ENCODE data around the gene WDFY4. TPM values are rescaled to one million over a fixed set of nuclear protein-coding genes. Genes with fewer than 3 reads are reported as not detected.

The WDFY4 gene
- total and polyA plus RNA-seq, 2 donors (not counting 3 experiments of a cell fraction or from before 2014, with no cell fraction given), result 10.1 to 10.2 TPM

DNA sequence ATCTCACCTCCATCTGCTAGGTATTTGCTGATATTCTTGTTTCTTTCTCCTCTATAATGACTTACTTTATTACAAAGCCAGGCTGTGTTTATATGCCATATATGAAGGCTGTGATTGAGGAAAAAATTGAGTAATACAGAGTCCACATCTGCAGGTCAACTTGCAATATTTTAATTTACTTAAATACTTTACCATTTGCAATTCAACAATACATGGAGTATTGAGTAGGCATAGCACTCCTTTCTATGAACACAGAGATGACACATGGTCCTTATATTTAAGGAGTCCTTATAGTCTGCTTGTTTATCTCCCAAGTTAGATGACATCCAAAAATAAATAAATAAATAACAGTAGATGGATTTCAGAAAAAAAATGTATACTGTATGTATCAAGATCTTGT, 158.5 kb downstream of the WDFY4 start:
- peaks cover 0 to 5% of the 10 kb centered on the region in 2 experiments for H3K27me3 ChIP-seq (ENCODE audit: control insufficient read depth in 2 of 2, insufficient read depth in 2 of 2, low read length in 2 of 2)
- no TSS peak for BruUV-seq (replicated peaks)
- H3K9me3 ChIP-seq (replicated peaks; ENCODE audit: control insufficient read depth, insufficient read depth, low read length), result no peaks in the 10 kb centered on the region
- DNase-seq (ENCODE audit: low read depth, low spot score) (no peak), FAIRE-seq (no peak)
- TF ChIP-seq, protein P1, sequence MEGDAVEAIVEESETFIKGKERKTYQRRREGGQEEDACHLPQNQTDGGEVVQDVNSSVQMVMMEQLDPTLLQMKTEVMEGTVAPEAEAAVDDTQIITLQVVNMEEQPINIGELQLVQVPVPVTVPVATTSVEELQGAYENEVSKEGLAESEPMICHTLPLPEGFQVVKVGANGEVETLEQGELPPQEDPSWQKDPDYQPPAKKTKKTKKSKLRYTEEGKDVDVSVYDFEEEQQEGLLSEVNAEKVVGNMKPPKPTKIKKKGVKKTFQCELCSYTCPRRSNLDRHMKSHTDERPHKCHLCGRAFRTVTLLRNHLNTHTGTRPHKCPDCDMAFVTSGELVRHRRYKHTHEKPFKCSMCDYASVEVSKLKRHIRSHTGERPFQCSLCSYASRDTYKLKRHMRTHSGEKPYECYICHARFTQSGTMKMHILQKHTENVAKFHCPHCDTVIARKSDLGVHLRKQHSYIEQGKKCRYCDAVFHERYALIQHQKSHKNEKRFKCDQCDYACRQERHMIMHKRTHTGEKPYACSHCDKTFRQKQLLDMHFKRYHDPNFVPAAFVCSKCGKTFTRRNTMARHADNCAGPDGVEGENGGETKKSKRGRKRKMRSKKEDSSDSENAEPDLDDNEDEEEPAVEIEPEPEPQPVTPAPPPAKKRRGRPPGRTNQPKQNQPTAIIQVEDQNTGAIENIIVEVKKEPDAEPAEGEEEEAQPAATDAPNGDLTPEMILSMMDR (IDR thresholded peaks at IDR 0.05; ENCODE audit: extremely low read depth in 1 of 2, insufficient read depth in 1 of 2, low read depth in 1 of 2, low read length in 2 of 2), result no peak
- TF ChIP-seq POLR2AphosphoS5 (IDR thresholded peaks at IDR 0.05; ENCODE audit: insufficient read depth, low read depth, low read length), result no peak
- TF ChIP-seq MYC (IDR thresholded peaks at IDR 0.05; ENCODE audit: low read depth, low read length), result no peak
- TF ChIP-seq JUN (IDR thresholded peaks at IDR 0.05; ENCODE audit: borderline replicate concordance, insufficient read depth, insufficient read length, low read depth), result no peak
- no peaks in the 10 kb centered on the region for H3K9me1 ChIP-seq (replicated peaks; ENCODE audit: control insufficient read depth, extremely low read depth, insufficient read depth, low read length)
- H3K36me3 ChIP-seq (ENCODE audit: control insufficient read depth in 2 of 2, extremely low read depth in 1 of 2, insufficient read depth in 2 of 2, low read length in 2 of 2), result no peaks in the 10 kb centered on the region
- no peak overlapping the region for H3K4me2 ChIP-seq (ENCODE audit: insufficient read depth, low read length)
- H2AFZ ChIP-seq (ENCODE audit: low read depth, low read length), result no peak overlapping the region
- no peak overlapping the region for H3K9ac ChIP-seq (replicated peaks; ENCODE audit: extremely low read depth, insufficient read depth, low read length)
- dilution Hi-C loops (cut with MboI; ENCODE audit: extremely low pct_ligation_motif_present, low sequenced_read_pairs), result no loop called here
- ChIA-PET POLR2A (no interaction called here), CTCF (no interaction called here)
- intact Hi-C loops (cut with micrococcal nuclease), result no loop called here
- no peak overlapping the region for H3K27ac ChIP-seq (ENCODE audit: insufficient read depth, low read depth, low read length)
- no peaks in the 10 kb centered on the region for H3K4me1 ChIP-seq (ENCODE audit: control insufficient read depth, extremely low read depth, insufficient read depth, low read length)
- no peak overlapping the region for H3K4me3 ChIP-seq (replicated peaks in 1 of 3; ENCODE audit: insufficient read depth in 1 of 3, low read depth in 1 of 3, low read length in 3 of 3)
- no peaks in the 10 kb centered on the region for H3K79me2 ChIP-seq (ENCODE audit: control insufficient read depth, insufficient read depth, low read length)
- no peaks in the 10 kb centered on the region for H4K20me1 ChIP-seq (replicated peaks; ENCODE audit: control insufficient read depth, extremely low read depth, insufficient read depth, low read length)

DNA sequence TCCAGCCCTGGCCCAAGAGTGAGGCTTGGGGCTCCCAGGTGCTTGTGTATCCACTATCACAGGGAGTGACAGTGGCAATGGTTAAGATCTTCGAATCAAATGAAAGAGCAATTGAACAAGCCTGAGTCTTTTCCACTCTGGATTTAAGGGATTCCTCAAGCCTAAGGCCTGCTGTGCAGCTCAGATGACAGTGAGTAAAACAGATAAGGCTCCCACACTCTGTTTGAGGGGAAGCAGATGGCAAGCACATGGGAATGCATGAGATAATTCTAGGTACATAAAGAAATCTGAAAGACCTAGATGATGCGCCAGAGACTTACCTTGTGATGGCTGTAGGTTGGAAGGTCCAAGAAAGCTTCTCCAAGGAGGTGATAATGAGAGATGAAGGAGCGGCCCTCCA, 159.9 kb downstream of the WDFY4 start:
- H3K27me3 ChIP-seq (ENCODE audit: control insufficient read depth in 2 of 2, insufficient read depth in 2 of 2, low read length in 2 of 2), result peaks cover 0 to 5% of the 10 kb centered on the region in 2 experiments
- ChIA-PET POLR2A (no interaction called here), CTCF (no interaction called here)
- H3K9ac ChIP-seq (replicated peaks; ENCODE audit: extremely low read depth, insufficient read depth, low read length), result no peak overlapping the region
- H3K4me2 ChIP-seq (ENCODE audit: insufficient read depth, low read length), result no peak overlapping the region
- DNase-seq (ENCODE audit: low read depth, low spot score) (no peak), FAIRE-seq (no peak)
- H4K20me1 ChIP-seq (replicated peaks; ENCODE audit: control insufficient read depth, extremely low read depth, insufficient read depth, low read length), result no peaks in the 10 kb centered on the region
- H3K27ac ChIP-seq (ENCODE audit: insufficient read depth, low read depth, low read length), result no peak overlapping the region
- intact Hi-C loops (cut with micrococcal nuclease), result no loop called here
- no peaks in the 10 kb centered on the region for H3K79me2 ChIP-seq (ENCODE audit: control insufficient read depth, insufficient read depth, low read length)
- no peaks in the 10 kb centered on the region for H3K9me3 ChIP-seq (replicated peaks; ENCODE audit: control insufficient read depth, insufficient read depth, low read length)
- H3K4me1 ChIP-seq (ENCODE audit: control insufficient read depth, extremely low read depth, insufficient read depth, low read length), result no peaks in the 10 kb centered on the region
- TF ChIP-seq FOS (IDR thresholded peaks at IDR 0.05; ENCODE audit: borderline replicate concordance, insufficient read depth, low read length) (no peak), GATA2 (IDR thresholded peaks at IDR 0.05; ENCODE audit: insufficient read depth, insufficient read length, low read depth, low read length) (no peak), POLR2A (IDR thresholded peaks at IDR 0.05; ENCODE audit: low read depth, low read length) (no peak)
- TF ChIP-seq, protein P2, sequence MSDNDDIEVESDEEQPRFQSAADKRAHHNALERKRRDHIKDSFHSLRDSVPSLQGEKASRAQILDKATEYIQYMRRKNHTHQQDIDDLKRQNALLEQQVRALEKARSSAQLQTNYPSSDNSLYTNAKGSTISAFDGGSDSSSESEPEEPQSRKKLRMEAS (IDR thresholded peaks at IDR 0.05; ENCODE audit: insufficient read depth, insufficient read length), result no peak
- TF ChIP-seq, protein P1 (IDR thresholded peaks at IDR 0.05; ENCODE audit: extremely low read depth in 1 of 2, insufficient read depth in 1 of 2, low read depth in 1 of 2, low read length in 2 of 2), result no peak
- dilution Hi-C loops (cut with MboI; ENCODE audit: extremely low pct_ligation_motif_present, low sequenced_read_pairs), result no loop called here
- no peak overlapping the region for H3K4me3 ChIP-seq (replicated peaks in 1 of 3; ENCODE audit: insufficient read depth in 1 of 3, low read depth in 1 of 3, low read length in 3 of 3)
- no peak overlapping the region for H2AFZ ChIP-seq (ENCODE audit: low read depth, low read length)
- H3K36me3 ChIP-seq (ENCODE audit: control insufficient read depth in 2 of 2, extremely low read depth in 1 of 2, insufficient read depth in 2 of 2, low read length in 2 of 2), result no peaks in the 10 kb centered on the region
- no peaks in the 10 kb centered on the region for H3K9me1 ChIP-seq (replicated peaks; ENCODE audit: control insufficient read depth, extremely low read depth, insufficient read depth, low read length)
- no TSS peak for BruUV-seq (replicated peaks)
